HepG2 (cell line): ENCODE measurements around the gene SDK2. TPM values are rescaled to one million over a fixed set of nuclear protein-coding genes. Genes with fewer than 3 reads are reported as not detected.

Source experiments
- ATAC-seq: fragments of 200-7000 bp; cut with Tn5 transposase; 3 replicates; pipeline ENCODE4 v1.9.1; 2020; ENCODE audit warnings: mild to moderate bottlenecking, moderate library complexity
- BruUV-seq: library from RNA; stranded (reverse); fragments of 400-500 nt; replicated peaks from 2 replicates; lab custom pipeline; 2021; lab: Mats Ljungman, UMichigan
- CTCF ChIA-PET: fragments of 300-600 bp; formaldehyde crosslinking; extraction: SDS; loops from one replicate; lab custom pipeline; 2021; ENCODE audit warnings: low total read pairs, inconsistent platforms, low intra/inter-chr PET ratio; lab: Yijun Ruan, JAX
- POLR2A ChIA-PET: fragments of 350-600 bp; sonication (Branson Sonifier 250); formaldehyde crosslinking; loops from one replicate; lab custom pipeline; 2020; ENCODE audit warnings: antibody characterized with exemption, inconsistent platforms; lab: Yijun Ruan, JAX
- DNase-seq: peaks from one replicate; pipeline ENCODE4 v3.0.0-alpha.2; 2015; ENCODE audit warnings: low spot score
- FAIRE-seq: peaks from 3 replicates; lab custom pipeline; 2011; peaks lifted over from hg19 to GRCh38; lab: Jason Lieb, UNC
- H2AFZ ChIP-seq: one replicate; pipeline ENCODE4 v1.6.1; 2011; ENCODE audit warnings: low read length, inconsistent platforms
- H3K27ac ChIP-seq: fragments of 300-600 bp; 3 replicates; pipeline ENCODE4 v1.8.0; 2011; ENCODE audit warnings: mixed run types, mild to moderate bottlenecking, mixed read lengths, low read length, inconsistent platforms; ENCODE audit not compliant: insufficient read depth; ENCODE audit errors: extremely low read length
- H3K27me3 ChIP-seq, 2 experiments: fragments of 200-600 bp in 1 of 2; 2 replicates in 1 of 2; 3 replicates in 1 of 2; pipeline versions ENCODE4 v1.6.0 to v1.8.0; 2011; ENCODE audit warnings: low read length in 2 of 2, mild to moderate bottlenecking in 2 of 2, moderate library complexity in 2 of 2, inconsistent platforms in 1 of 2; ENCODE audit not compliant: insufficient read depth in 2 of 2, control insufficient read depth in 1 of 2
- H3K36me3 ChIP-seq, 2 experiments: fragments of 200-600 bp in 1 of 2; replicated peaks in 1 of 2; 2 replicates in 1 of 2; 3 replicates in 1 of 2; pipeline versions ENCODE4 v1.5.1 to v1.8.0; 2011; ENCODE audit warnings: low read length in 2 of 2, inconsistent platforms in 1 of 2; ENCODE audit not compliant: insufficient read depth in 2 of 2, control insufficient read depth in 1 of 2
- H3K4me1 ChIP-seq: 2 replicates; pipeline ENCODE4 v1.5.1; 2012; ENCODE audit warnings: low read length, inconsistent platforms; ENCODE audit not compliant: insufficient read depth
- H3K4me2 ChIP-seq: 2 replicates; pipeline ENCODE4 v1.6.0; 2011; ENCODE audit warnings: low read depth, low read length, inconsistent platforms
- H3K4me3 ChIP-seq, 3 experiments: fragments of 200-600 bp in 1 of 3; sonication (generic), shearing (Covaris generic) in 1 of 3; replicated peaks in 1 of 3; 2 replicates each; pipeline ENCODE4 v1.5.1; 2011 to 2016; ENCODE audit warnings: low read length in 3 of 3, inconsistent platforms in 2 of 3, low read depth in 2 of 3, mild to moderate bottlenecking in 2 of 3, control low read depth in 1 of 3, mixed read lengths in 1 of 3; ENCODE audit not compliant: insufficient read depth in 1 of 3
- H3K79me2 ChIP-seq: one replicate; pipeline ENCODE4 v1.6.1; 2011; ENCODE audit warnings: low read length, inconsistent platforms; ENCODE audit not compliant: insufficient read depth
- H3K9ac ChIP-seq: 2 replicates; pipeline ENCODE4 v1.6.0; 2011; ENCODE audit warnings: mild to moderate bottlenecking, low read depth, low read length, inconsistent platforms; ENCODE audit not compliant: insufficient read depth
- H3K9me3 ChIP-seq: 2 replicates; pipeline ENCODE4 v1.5.1; 2012; ENCODE audit warnings: mild to moderate bottlenecking, low read length
- H4K20me1 ChIP-seq: 2 replicates; pipeline ENCODE4 v1.6.0; 2011; ENCODE audit warnings: inconsistent platforms, mild to moderate bottlenecking, low read length, moderate library complexity; ENCODE audit not compliant: insufficient read depth
- LRRFIP1 ChIP-seq: sonication (generic); formaldehyde crosslinking; conservative IDR thresholded peaks from 2 replicates; pipeline ENCODE4 v1.4.0; 2020; ENCODE audit warnings: missing genetic modification reagents
- ZNF142 ChIP-seq: sonication (generic); formaldehyde crosslinking; IDR thresholded peaks from 2 replicates; pipeline ENCODE4 v1.4.0; 2020; ENCODE audit warnings: missing genetic modification reagents
- ZNF251 ChIP-seq: sonication (generic); formaldehyde crosslinking; IDR thresholded peaks from 2 replicates; pipeline ENCODE4 v1.9.0; 2021; ENCODE audit warnings: mild to moderate bottlenecking, missing genetic modification reagents
- WGBS: methylation state at CpG from one replicate; pipeline ENCODE4 v1.1.6; 2017; ENCODE audit warnings: low lambda C conversion rate; 5-methylcytosine and 5-hydroxymethylcytosine counted together
- in situ Hi-C: cut with HindIII; loops from 2 replicates; pipeline ENCODE4 v1.10.0; 2017; ENCODE audit warnings: low pct_unique_long_range_greater_than_20kb; ENCODE audit not compliant: extremely low pct_ligation_motif_present
- intact Hi-C: fragments of 100-400 bp; cut with micrococcal nuclease; formaldehyde crosslinking; loops from one replicate; pipeline ENCODE4 v1.10.0; 2022; ENCODE audit not compliant: unreplicated experiment
- polyA plus RNA-seq, 8 experiments: library from polyadenylated mRNA; depleted of rRNA in 3 of 8; stranded (reverse) in 7 of 8; unstranded in 1 of 8; fragments of >200 nt; fragmentation: Illumina TruSeq in 4 of 8; extraction: Trizol in 4 of 8; gene quantifications; 2 replicates each; pipeline versions ENCODE4 v1.2.1 to v1.2.3, GENCODE V29; 2011 to 2016; ENCODE audit warnings: low read depth in 4 of 8, missing spikeins in 1 of 8, mixed read lengths in 1 of 8; ENCODE audit not compliant: insufficient read depth in 1 of 8
- total RNA-seq, 5 experiments: library from RNA; depleted of rRNA; stranded (reverse); fragments of >200 nt; fragmentation: Illumina TruSeq; extraction: Trizol; gene quantifications; 2 replicates each; pipeline ENCODE4 v1.2.3, GENCODE V29; 2016; ENCODE audit warnings: low read depth in 1 of 5

Gene SDK2
- total and polyA plus RNA-seq, 2 of the 13 experiments (the other 11 are each of a cell fraction or from before 2014, with no cell fraction given) = not detected

- DNase-seq = no peak
- ChIA-PET POLR2A (no interaction called here), CTCF (no interaction called here)
- WGBS = 24% methylated on average over 7 of the region's 7 CpGs
- no peak for TF ChIP-seq LRRFIP1
- TF ChIP-seq ZNF251 (CRISPR knock-in tag) = no peak
- TF ChIP-seq ZNF142 = no peak
- Histone ChIP-seq H3K9ac (no peak overlapping the region), H3K27ac (no peak overlapping the region), H2AFZ (no peak overlapping the region), H3K27me3 (peaks cover 11 to 70% of the 10 kb centered on the region in 2 experiments; a peak in 4 of 5 replicates), H3K4me3 (no peak overlapping the region), H3K9me3 (no peaks in the 10 kb centered on the region), H3K4me2 (no peak overlapping the region), H4K20me1 (no peaks in the 10 kb centered on the region), H3K4me1 (no peaks in the 10 kb centered on the region), H3K79me2 (no peaks in the 10 kb centered on the region), H3K36me3 (no peaks in the 10 kb centered on the region)
- intact Hi-C loops = no loop called here
- in situ Hi-C loops = loop anchor here (25.0 kb wide), 1 partner anchor 517 kb away; no protein-coding TSS in a partner anchor
- no TSS peak for BruUV-seq
- ATAC-seq = no peak
- FAIRE-seq = no peak
These were observed 198.8 kb downstream of the SDK2 start for GRCh38 chr17:73445466-73445865.
